SK-N-SH treated with all-trans-retinoic acid at 6 μM for 48 hours (cell line): ENCODE results near the gene CC2D1B.

ENCODE experiments used
- ATAC-seq: fragments of 200-7000 bp; cut with Tn5 transposase; 3 replicates; pipeline ENCODE4 v1.9.1; 2020; ENCODE audit warnings: mild to moderate bottlenecking, moderate library complexity
- ARNTL ChIP-seq: fragments of 450-650 bp; formaldehyde crosslinking; IDR thresholded peaks from 2 replicates; pipeline ENCODE4 v1.5.0; 2020; ENCODE audit warnings: low read depth, mild to moderate bottlenecking, moderate library complexity, borderline replicate concordance
- CSDC2 ChIP-seq: fragments of 250-450 bp; sonication (Bioruptor Pico); IDR thresholded peaks from 2 replicates; pipeline ENCODE4 v1.5.0; 2020; ENCODE audit warnings: mild to moderate bottlenecking, moderate library complexity
- ESRRG ChIP-seq: fragments of 250-450 bp; sonication (Bioruptor Pico); IDR thresholded peaks from 2 replicates; pipeline ENCODE4 v1.6.1; 2021; ENCODE audit warnings: mild to moderate bottlenecking
- GLIS3 ChIP-seq: fragments of 250-450 bp; sonication (Bioruptor Pico); IDR thresholded peaks from 2 replicates; pipeline ENCODE4 v1.5.0; 2020; ENCODE audit warnings: mild to moderate bottlenecking, moderate library complexity
- OSR1 ChIP-seq: fragments of 250-450 bp; sonication (Bioruptor Pico); IDR thresholded peaks from 2 replicates; pipeline ENCODE4 v1.8.0; 2022; ENCODE audit warnings: moderate library complexity, mild to moderate bottlenecking, inconsistent platforms
- RARB ChIP-seq: fragments of 250-450 bp; sonication (Bioruptor Pico); IDR thresholded peaks from 2 replicates; pipeline ENCODE4 v1.8.0; 2021; ENCODE audit warnings: mild to moderate bottlenecking, moderate library complexity
- SNAI2 ChIP-seq: fragments of 250-450 bp; sonication (Bioruptor Pico); IDR thresholded peaks from 2 replicates; pipeline ENCODE4 v1.5.0; 2020; ENCODE audit warnings: mild to moderate bottlenecking, moderate library complexity
- TCF4 ChIP-seq: fragments of 250-450 bp; sonication (Bioruptor Pico); IDR thresholded peaks from 2 replicates; pipeline ENCODE4 v1.8.0; 2021; ENCODE audit warnings: mild to moderate bottlenecking, moderate library complexity, borderline replicate concordance
- TOX ChIP-seq: fragments of 250-450 bp; sonication (Bioruptor Pico); IDR thresholded peaks from 2 replicates; pipeline ENCODE4 v1.8.0; 2021; ENCODE audit warnings: mild to moderate bottlenecking, moderate library complexity, borderline replicate concordance
- ZC3H10 ChIP-seq: fragments of 250-450 bp; sonication (Bioruptor Pico); IDR thresholded peaks from 2 replicates; pipeline ENCODE4 v1.5.1; 2021; ENCODE audit warnings: mild to moderate bottlenecking, moderate library complexity
- ZNF565 ChIP-seq: fragments of 450-650 bp; formaldehyde crosslinking; conservative IDR thresholded peaks from 2 replicates; pipeline ENCODE4 v1.5.0; 2020; ENCODE audit warnings: low read depth, mild to moderate bottlenecking, moderate library complexity
- ZNF70 ChIP-seq: fragments of 450-650 bp; formaldehyde crosslinking; IDR thresholded peaks from 2 replicates; pipeline ENCODE4 v1.5.0; 2020; ENCODE audit warnings: mild to moderate bottlenecking, moderate library complexity
- ZNF8 ChIP-seq: fragments of 450-650 bp; formaldehyde crosslinking; IDR thresholded peaks from 2 replicates; pipeline ENCODE4 v1.5.0; 2020; ENCODE audit warnings: mild to moderate bottlenecking, moderate library complexity
- TF ChIP-seq, protein P1 (sequence below): fragments of 250-450 bp; sonication (Bioruptor Pico); IDR thresholded peaks from 2 replicates; pipeline ENCODE4 v1.8.0; 2021; ENCODE audit warnings: low read depth, mild to moderate bottlenecking, moderate library complexity, borderline replicate concordance
- TF ChIP-seq, protein P2 (sequence below): fragments of 250-450 bp; sonication (Bioruptor Pico); IDR thresholded peaks from 2 replicates; pipeline ENCODE4 v1.8.0; 2020; ENCODE audit warnings: mild to moderate bottlenecking, moderate library complexity, borderline replicate concordance
- TF ChIP-seq, protein P3 (sequence below): fragments of 250-450 bp; sonication (Bioruptor Pico); IDR thresholded peaks from 2 replicates; pipeline ENCODE4 v1.5.1; 2020; ENCODE audit warnings: low read depth, mild to moderate bottlenecking, moderate library complexity
- TF ChIP-seq, protein P4 (sequence below): fragments of 250-450 bp; sonication (Bioruptor Pico); IDR thresholded peaks from 2 replicates; pipeline ENCODE4 v1.5.0; 2020; ENCODE audit warnings: mild to moderate bottlenecking, moderate library complexity

CC2D1B gene

DNA sequence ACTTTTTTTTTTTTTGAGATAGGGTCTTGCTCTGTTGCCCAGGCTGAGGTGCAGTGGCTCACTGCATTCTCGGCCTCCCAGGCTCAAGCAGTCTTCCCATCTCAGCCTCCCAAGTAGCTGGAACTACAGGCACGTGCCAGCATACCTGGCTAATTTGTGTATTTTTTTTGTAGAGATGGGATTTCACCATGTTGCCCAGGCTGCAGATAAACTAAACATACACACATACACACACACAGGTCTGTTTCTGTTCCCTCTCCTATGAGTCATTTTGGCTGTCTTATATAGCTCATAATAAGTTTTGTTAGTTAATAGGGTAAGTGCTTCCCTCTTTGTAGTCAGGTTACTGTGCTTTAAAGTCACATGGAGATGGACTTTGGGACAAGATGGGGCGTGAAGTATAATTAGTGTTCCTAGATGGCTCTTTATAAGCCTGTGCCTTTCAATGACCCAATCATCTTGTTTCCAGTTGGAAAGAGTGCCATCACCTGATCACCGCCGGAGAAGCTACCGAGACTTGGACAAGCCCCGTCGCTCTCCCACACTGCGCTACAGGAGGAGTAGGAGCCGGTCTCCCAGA is 47.5 kb upstream of the CC2D1B start:
- no peak; the same call in 2 of the 3 replicates for ATAC-seq
- no peak for TF ChIP-seq ZNF8

DNA sequence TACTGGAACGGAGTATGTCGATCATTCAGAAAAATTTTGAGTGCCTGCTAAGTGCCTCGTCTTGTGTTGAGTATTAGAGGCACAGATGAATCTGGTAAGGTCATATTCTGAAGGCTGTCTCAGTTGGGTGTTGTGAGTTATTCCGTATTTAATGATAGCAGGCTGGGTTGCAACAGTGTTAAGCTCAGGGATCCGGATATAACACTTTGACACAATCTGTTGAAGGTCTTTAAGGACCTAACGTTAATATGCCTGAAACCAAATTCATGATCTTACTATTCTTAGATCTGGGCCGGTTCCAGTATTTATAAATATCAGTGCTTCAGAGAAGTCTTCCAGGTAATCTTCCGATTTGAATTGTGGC is 39.0 kb upstream of the CC2D1B start:
- TF ChIP-seq CSDC2 (no peak), TCF4 (CRISPR knock-in tag) (no peak), ZNF8 (no peak), GLIS3 (no peak), ZNF565 (no peak), ESRRG (CRISPR knock-in tag) (no peak), ZC3H10 (no peak), OSR1 (CRISPR knock-in tag) (no peak), SNAI2 (CRISPR knock-in tag) (no peak), ZNF70 (no peak)
- TF ChIP-seq, protein P1, sequence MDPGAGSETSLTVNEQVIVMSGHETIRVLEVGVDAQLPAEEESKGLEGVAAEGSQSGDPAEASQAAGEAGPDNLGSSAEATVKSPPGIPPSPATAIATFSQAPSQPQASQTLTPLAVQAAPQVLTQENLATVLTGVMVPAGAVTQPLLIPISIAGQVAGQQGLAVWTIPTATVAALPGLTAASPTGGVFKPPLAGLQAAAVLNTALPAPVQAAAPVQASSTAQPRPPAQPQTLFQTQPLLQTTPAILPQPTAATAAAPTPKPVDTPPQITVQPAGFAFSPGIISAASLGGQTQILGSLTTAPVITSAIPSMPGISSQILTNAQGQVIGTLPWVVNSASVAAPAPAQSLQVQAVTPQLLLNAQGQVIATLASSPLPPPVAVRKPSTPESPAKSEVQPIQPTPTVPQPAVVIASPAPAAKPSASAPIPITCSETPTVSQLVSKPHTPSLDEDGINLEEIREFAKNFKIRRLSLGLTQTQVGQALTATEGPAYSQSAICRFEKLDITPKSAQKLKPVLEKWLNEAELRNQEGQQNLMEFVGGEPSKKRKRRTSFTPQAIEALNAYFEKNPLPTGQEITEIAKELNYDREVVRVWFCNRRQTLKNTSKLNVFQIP = no peak
- TF ChIP-seq, protein P2, sequence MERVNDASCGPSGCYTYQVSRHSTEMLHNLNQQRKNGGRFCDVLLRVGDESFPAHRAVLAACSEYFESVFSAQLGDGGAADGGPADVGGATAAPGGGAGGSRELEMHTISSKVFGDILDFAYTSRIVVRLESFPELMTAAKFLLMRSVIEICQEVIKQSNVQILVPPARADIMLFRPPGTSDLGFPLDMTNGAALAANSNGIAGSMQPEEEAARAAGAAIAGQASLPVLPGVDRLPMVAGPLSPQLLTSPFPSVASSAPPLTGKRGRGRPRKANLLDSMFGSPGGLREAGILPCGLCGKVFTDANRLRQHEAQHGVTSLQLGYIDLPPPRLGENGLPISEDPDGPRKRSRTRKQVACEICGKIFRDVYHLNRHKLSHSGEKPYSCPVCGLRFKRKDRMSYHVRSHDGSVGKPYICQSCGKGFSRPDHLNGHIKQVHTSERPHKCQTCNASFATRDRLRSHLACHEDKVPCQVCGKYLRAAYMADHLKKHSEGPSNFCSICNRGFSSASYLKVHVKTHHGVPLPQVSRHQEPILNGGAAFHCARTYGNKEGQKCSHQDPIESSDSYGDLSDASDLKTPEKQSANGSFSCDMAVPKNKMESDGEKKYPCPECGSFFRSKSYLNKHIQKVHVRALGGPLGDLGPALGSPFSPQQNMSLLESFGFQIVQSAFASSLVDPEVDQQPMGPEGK (CRISPR knock-in tag) = no peak
- TF ChIP-seq, protein P3, sequence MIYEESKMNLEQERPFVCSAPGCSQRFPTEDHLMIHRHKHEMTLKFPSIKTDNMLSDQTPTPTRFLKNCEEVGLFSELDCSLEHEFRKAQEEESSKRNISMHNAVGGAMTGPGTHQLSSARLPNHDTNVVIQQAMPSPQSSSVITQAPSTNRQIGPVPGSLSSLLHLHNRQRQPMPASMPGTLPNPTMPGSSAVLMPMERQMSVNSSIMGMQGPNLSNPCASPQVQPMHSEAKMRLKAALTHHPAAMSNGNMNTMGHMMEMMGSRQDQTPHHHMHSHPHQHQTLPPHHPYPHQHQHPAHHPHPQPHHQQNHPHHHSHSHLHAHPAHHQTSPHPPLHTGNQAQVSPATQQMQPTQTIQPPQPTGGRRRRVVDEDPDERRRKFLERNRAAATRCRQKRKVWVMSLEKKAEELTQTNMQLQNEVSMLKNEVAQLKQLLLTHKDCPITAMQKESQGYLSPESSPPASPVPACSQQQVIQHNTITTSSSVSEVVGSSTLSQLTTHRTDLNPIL (CRISPR knock-in tag) = no peak
- no peak for ATAC-seq

DNA sequence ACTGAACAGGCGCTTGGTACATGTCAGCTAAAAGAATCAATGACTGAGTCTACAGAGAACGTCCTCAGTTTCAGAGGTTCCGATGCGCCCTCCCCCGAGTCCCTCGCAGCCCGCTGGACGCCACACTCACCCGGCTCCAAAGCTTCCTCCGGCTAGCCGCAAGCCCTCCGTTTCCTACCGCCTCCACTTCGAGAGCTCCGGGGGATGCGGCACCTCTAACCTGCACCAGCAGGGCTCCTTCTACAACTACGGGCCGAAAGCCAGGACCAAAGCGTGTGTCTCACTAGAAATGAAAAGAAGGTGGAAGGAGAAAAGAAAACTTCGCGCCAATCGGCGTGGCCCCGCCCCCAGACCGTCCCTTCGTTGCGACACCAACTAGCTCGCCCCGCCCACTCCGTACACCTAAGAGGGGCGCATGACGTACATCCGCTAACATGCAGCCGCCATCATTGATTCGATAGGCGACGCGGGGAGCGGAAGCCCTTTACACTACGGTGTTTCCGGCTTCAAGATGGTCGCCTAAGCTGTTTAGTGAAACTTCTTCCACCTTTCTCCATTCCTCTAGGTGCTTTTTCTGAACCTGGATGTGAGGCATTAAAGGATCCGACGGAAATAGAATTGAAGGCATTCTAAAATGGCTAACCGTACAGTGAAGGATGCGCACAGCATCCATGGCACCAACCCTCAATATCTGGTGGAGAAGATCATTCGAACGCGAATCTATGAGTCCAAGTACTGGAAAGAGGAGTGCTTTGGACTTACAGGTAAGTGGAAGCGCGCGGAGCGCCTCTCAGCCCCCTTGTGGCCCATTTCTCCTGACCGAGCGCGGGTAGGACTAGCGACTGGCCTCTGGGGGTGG is 38.3 kb upstream of the CC2D1B start, which contains the start of the genes ORC1 and PRPF38A:
Gene ORC1, minus strand, starts transcription at position 308 of the 859 bp plus-strand sequence. CDS start 2,200 bp downstream, outside the sequence.
Gene PRPF38A, plus strand, starts transcription at position 487 of the 859 bp plus-strand sequence. Its CDS starts 148 bp downstream, at position 635.
- TF ChIP-seq ZNF565 (no peak), TOX (CRISPR knock-in tag) (no peak)
- TF ChIP-seq, protein P4, sequence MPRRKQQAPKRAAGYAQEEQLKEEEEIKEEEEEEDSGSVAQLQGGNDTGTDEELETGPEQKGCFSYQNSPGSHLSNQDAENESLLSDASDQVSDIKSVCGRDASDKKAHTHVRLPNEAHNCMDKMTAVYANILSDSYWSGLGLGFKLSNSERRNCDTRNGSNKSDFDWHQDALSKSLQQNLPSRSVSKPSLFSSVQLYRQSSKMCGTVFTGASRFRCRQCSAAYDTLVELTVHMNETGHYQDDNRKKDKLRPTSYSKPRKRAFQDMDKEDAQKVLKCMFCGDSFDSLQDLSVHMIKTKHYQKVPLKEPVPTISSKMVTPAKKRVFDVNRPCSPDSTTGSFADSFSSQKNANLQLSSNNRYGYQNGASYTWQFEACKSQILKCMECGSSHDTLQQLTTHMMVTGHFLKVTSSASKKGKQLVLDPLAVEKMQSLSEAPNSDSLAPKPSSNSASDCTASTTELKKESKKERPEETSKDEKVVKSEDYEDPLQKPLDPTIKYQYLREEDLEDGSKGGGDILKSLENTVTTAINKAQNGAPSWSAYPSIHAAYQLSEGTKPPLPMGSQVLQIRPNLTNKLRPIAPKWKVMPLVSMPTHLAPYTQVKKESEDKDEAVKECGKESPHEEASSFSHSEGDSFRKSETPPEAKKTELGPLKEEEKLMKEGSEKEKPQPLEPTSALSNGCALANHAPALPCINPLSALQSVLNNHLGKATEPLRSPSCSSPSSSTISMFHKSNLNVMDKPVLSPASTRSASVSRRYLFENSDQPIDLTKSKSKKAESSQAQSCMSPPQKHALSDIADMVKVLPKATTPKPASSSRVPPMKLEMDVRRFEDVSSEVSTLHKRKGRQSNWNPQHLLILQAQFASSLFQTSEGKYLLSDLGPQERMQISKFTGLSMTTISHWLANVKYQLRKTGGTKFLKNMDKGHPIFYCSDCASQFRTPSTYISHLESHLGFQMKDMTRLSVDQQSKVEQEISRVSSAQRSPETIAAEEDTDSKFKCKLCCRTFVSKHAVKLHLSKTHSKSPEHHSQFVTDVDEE (CRISPR knock-in tag) = no peak
- TF ChIP-seq, all 23 proteins: peak for 0
- peak; percentile 95 for ATAC-seq

DNA sequence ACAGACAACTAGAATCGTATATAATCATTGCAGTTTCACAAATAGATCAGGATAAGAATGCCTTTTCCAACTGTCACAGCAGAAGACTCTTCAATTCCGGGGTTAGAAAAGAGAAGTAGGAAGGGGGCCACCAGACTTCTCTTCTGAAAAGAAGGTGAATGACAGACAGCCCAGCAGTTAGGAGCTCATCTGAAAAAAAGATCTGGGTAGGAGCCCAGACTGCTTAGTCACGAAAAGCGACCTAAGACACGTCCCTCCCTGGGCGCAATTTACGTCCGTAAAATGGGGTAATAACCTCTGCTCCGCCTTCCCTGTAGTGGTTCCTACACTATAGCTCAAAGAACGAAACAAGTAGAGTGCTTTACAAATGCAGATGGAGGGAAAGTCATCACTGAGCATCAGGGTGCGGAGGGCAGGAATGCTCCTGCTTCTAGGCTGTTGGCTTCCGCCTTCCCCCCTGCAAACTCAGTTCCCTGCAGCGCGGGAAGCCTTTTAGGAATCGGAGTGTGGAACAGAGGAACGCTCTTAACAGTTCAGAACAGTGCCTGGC is 37.6 kb upstream of the CC2D1B start:
- ATAC-seq = peak; percentile 68
- no peak for TF ChIP-seq ESRRG (CRISPR knock-in tag)
- TF ChIP-seq ZNF70 = no peak
- TF ChIP-seq, protein P3 (CRISPR knock-in tag) = no peak
- TF ChIP-seq RARB (CRISPR knock-in tag) = no peak
- TF ChIP-seq ARNTL (CRISPR knock-in tag) = no peak
- TF ChIP-seq TCF4 (CRISPR knock-in tag) = no peak
- TF ChIP-seq ZNF565 = no peak
- TF ChIP-seq SNAI2 (CRISPR knock-in tag) = no peak
- TF ChIP-seq, protein P2 (CRISPR knock-in tag) = no peak
- TF ChIP-seq, protein P4 (CRISPR knock-in tag) = no peak
